Pulmonary artery endothelial cell (primary cell): ENCODE results near the gene HHAT. TPM values are rescaled to one million over a fixed set of nuclear protein-coding genes. Genes with fewer than 3 reads are reported as not detected.

ENCODE experiments used
- DNase-seq: peaks from one replicate; pipeline ENCODE4 v3.0.0-alpha.2; 2011; ENCODE audit warnings: low read depth, low spot score
- total RNA-seq: library from RNA; depleted of rRNA; stranded (reverse); fragments of >200 nt; gene quantifications from 2 replicates; pipeline ENCODE4 v1.2.3, GENCODE V29; 2014

Gene HHAT
- total RNA-seq, 1 donor from 2014 or later: 1.6 TPM

DNA sequence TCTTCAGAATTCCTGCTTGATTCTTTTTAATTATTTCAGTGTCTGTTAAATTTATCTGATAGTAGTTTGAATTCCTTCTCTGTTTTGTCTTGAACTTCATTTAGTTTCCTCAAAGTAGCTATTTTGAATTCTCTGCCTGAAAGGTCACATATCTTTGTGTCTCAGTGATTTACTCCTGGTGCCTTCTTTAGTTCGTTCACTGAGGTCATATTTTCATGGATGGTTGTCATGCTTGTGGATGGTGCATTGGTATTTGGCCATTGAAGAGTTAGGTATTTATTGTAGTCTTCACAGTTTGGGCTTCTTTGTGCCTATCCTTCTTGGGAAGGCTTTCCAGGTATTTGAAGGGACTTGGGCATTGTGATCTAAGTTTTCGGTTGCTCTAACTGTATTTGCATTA is 267.9 kb downstream of the HHAT start:
- no peak for DNase-seq

DNA sequence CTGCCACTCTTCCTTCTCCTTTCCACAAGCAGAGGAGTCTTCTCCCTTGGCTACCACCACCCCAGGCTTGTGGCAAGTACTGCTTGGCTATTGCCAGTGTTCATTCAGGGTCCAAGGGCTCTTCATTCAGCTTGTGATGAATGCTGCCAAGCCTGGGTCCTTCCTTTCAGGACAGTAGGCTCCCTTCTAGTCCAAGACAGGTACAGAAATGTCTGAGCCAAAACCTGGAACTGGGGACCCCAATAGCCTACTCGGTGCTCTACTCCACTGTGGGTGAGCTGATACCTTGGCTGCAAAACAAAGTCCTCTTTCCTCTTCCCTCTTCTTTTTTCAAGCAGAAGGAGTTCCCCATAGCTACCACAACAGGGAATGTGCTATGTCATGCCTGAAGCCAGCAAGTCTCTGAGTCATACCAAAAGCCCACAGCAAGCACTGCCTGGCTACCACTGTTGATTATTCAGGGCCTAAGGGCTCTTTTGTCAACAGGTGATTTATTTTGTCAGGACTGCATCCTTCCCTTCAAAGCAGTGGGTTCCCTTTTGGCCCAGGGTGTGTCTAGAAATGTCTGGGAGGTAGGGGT is 268.9 kb downstream of the HHAT start:
- no peak for DNase-seq

DNA sequence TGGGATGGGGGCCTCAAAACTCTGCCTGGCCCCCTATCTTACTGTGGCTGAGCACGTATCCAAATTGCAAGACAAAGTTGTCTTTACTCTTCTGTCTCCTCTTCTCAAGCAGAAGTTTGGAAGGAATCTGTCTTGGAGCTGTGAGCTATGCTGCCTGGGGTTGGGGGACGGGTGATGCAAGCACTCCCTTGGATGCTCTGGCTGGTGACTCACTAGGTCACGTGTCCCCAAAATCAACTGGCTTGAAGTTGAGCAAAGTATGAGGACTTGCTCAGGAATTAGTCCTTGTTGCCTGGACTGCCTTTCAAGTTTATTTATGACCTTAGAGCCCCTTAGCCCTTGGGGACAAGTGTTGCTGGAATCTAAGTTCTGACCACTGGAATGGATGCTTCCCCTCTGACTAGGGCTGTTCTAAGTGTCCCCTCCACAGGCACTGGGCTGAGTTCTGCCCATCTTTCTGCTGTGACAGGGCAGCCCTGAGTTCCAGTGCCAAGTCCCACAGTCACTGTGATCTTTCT is 269.5 kb downstream of the HHAT start:
- no peak for DNase-seq

DNA sequence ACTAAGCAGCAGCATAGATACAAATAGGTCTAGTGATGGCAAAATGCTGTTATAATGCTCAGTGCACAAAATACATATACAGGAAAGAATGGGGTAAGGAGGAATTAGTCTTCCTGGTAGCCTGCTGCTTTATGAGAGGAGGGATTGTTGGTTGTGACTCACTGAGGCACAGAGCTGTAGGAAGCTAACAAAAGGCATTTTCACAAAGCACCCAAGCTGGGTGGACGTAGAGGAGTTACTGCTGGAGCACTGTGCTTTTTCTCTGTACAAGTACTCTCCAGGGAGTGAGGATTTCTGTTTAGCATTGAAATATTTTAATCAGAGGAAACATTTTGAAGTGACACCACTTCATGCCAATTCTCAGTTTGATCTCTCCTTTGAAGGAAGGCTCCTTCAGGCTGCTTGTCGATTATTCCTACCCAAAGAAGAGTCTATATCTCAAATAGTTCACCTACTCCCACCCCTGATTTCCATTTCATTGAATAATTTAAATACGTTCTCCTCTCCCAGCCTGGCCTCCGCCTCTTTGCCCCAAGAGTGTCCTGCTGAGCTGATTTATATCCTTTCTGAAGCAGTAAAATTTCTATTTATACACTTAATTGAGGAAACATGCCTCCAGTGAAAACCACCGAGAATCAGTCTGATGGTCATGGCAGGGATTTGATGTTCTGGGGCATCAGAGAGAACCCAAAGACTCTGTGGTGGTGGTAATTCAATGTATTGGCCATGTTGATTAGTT is 271.9 kb downstream of the HHAT start:
- no peak for DNase-seq

DNA sequence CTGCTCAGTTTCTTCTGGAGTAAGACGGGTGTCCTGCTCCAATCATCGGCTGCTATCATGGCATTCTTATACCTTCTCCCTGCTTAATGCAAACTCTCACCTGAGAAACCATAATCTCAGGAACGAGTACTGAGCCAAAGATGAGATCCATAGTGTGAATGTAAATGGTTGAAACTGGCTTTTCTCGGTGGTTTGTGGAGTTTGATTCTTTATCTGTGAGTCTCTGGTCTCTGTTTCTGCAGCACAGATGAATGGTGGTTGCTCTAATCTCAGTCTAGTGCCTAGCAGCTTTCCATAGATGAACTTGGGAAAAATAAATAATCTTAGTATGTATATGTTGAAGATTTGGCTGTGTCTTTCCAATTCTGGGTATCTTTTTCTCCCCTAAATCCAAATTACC is 274.4 kb downstream of the HHAT start:
- no peak for DNase-seq

DNA sequence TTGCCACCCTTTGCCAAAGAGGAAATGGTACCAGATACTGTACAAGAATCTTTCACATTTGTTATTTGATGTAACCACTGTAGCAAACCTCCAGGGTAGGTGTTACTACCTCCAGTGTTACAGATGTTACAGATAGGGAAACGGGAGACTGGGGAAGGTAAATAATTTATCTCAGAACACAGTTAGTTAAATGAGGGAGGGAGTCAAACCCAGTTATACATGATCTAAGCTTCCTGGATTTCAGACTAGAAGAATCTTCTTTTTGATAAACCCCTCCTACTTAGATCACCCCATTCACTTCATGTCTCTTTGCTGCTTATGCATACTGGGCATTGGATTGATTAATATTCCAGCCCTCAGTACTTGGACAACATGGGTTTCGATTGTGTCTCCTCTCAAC is 276.4 kb downstream of the HHAT start:
- no peak for DNase-seq

DNA sequence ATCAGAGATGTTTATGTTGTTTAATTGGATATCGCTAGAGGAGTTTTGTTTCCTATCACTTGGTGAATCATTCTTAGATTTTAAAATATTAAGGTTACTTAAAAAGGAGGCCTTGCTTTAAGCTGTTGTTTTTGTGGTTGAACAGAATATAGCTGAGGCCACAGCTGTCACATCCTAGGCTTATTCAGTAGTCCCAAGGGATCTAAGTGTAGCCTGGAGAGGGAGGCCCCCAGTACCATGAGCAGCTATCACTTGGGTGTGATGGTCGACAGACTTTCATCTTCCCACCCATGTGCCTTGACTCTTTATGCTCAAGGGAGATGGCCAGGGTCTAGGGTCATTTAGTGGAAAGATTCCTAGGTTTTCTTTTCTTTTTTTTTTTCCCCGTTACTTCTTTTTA is 278.7 kb downstream of the HHAT start:
- DNase-seq: no peak

DNA sequence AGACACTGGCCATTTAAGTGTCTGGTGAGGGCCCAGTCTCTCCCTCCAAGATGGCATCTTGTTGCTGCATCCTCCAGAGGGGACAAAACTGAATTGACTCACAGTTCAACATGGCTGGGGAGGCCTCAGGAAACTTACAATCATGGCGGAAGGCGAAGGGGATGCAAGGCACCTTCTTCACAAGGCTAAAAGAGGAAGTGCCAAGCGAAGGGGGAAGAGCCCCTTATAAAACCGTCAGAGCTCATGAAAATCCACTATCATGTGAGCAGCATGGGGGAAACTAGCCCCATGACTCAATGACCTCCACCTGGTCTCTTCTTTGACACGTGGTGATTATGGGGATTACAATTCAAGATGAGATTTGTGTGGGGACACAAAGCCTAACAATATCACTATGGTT is 280.1 kb downstream of the HHAT start:
- no peak for DNase-seq

DNA sequence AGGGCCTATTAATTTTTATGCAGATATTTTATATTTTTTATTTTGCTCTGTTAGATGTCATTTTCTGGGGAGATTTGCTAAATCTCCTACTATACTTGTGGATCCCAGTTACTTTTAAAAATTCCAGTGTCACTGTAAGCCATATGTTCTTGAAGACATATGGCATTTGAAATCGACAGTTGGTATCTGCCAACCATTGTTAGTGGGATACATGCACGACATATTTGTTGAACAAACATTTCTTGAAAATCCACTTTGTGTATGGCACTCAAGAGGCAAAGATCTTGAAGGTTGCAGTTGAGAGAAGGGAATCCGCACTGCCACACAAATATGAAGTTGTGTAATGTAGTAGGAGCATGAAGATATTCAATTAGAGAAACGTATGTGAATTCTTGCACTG is 287.7 kb downstream of the HHAT start:
- no peak for DNase-seq

DNA sequence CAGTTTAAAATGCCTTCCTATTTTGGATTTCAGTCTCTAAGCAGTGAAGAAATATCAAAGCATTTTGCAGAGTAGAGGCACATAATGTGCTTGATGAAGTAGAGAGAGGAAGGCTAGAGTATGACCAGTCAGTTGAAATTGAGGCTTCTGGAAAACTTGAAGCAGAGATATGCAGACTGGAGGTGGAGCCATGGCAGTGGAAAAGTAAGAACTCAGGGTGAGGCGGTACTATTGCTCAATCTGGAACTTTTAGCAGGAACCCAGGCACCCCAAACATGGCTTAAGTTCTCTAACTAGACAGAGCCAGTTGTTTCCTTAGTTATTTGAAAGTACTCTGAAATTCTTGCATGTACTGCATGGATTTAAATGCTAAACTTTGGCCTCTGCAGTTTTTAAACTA is 288.6 kb downstream of the HHAT start:
- no peak for DNase-seq

DNA sequence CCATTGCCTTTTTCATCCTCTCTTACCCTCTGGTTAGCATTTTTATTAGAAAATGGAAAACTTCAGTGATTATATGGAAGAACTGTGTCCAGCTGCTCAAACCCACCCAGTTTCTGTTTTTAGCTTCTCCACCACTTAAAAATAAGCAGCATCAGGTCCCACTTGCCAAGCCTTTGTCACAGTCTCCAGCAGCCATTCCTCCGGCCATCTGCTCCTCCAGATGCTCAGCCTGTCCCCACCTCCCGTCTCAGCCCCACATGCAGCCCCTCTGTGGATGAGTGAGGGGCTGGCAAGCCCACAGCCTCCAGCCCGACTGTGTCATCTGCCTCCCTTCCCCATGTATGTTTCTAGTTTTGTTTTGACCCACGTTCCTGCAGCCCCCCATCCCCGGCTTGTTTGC is 289.7 kb downstream of the HHAT start:
- no peak for DNase-seq

DNA sequence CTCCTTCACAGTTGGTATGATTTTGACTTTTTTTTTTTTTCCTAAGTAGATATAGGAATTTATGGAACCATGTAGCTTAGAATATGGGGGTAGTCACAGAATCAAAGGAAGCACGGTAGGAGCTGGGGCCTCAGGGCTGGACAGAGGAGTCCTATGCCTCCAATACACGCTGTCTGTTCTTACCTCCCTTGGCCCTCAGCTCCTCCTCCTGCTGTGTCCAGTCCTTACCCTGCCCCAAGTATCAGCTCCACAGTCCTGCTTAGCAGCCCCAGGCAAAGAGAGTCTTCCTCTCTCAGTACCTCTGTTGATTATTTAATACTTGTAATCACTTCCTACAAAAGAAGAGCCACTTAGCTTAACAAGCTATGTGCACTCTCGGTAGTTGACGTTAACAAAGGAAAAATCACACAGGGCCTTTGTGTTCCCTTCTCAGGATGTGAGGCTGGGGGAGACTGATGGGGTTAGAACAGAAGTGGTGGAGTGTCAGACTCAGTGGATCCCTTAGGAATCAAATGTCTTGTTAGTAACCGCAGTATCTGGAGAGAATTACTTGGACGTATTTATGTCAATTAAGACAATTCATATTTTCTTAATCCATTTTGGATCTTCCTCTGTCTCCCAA is 292.3 kb downstream of the HHAT start:
- DNase-seq: no peak

DNA sequence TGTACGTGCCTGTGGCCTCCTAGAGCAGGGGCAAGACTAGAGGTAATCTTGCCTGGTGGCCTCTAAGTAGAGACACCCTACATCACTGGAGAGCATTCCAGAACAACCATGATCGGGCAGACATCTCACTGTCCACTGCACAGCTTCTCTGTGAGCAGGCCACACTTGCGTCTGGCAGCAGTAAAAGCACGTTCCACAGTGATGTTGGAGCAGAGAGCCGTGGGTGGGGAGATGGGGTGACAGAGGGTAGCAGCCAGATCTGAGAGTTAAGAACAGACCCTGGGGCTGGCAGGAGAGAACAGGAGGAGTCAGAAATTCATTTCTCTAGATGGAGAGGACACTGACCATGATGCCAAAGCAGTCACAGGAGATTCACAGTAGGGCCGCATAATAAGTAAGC is 293.0 kb downstream of the HHAT start:
- DNase-seq: no peak

DNA sequence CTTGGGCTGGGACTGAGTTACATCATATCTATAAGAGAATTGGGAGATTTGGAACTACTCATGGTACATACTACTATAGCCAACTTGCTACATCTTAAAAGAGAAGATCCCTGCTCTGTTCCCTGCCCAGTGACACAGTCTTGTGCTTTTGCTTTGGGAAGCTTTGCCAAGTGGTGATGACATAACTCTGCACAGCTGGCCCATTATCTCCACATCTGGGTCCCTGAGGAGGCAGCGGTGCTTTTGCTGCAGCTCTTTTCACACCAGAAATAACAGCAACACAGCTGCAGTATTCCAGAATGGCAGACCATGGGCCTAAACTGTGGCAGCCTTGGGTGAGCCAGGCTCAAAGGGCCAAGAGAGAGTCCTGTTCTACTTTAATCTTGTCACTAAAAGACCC is 296.0 kb downstream of the HHAT start:
- DNase-seq: no peak

DNA sequence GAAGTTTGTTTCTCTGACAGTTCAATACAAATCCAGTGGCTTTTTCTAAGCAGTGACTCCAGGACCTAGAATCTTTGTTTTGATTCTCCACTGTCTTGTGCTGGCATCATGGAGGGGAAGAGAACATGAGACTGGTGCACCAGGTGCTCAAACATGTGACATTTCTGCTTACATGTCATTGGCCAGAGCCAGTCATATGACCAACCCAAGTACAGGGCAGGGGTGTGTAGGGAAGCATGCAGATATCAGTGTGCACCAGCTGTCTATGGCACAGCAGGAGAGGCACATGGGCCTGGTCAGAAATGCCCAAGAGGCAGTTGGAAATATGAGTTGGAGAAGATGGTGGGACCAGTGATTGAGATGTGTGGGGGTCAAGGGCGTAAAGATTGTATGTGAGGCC is 297.0 kb downstream of the HHAT start:
- no peak for DNase-seq

DNA sequence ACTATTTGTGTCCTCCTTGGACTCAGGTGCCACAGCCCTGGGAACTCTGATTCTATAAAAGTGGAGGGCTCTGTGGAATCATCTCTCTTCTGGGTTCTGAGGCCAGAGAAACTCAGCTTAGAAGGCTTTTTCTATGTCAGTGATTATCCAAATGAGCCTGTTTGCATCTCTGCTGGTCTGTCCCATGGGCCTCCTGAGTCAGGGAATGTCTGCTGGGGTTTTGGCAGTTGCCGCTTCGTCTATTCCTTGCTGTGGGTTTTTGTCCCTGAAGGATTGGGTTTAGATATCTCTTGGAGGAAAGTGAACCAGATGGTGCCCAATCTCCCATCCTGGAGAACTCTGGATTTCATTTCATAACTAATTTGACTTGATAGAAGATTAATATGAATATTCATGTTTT is 297.6 kb downstream of the HHAT start:
- DNase-seq: no peak

DNA sequence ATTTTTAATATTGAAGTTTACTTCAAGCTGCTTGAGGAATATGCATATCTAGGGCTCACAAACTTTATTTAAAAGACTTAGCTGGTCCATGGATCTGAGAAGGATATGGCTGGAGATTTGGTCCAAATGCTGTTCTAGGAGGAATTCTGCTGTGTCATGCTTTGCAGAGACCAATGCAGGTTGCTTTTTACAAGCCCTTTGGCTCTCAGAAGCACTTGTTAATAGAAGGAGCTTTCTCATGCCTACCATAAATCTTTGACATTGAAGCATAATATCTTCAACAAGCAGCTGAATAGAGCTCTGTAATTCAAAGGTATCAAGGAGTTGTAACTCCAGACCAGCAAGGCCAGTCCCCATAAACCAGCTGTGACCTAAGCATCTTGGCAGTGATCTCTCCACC is 299.1 kb downstream of the HHAT start:
- DNase-seq: no peak

DNA sequence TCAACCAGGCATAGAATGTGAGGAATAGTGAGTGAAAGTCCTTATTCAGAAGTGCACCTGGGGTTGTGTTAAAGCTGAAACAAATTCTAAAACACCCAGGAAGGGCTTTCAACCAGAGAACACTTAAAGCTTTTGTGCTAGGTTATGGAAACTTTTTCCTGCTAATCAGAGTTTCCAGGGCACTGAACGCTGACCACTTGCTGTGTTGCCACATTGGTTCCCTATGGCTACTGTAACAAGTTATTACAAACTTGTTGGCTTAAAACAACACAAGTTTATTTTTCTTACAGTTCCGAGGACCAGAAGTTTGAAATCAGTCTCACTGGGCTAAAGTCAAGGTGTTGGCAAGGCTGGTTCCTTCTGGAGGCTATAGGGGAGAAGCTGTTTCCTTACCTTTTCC is 300.6 kb downstream of the HHAT start:
- no peak for DNase-seq

DNA sequence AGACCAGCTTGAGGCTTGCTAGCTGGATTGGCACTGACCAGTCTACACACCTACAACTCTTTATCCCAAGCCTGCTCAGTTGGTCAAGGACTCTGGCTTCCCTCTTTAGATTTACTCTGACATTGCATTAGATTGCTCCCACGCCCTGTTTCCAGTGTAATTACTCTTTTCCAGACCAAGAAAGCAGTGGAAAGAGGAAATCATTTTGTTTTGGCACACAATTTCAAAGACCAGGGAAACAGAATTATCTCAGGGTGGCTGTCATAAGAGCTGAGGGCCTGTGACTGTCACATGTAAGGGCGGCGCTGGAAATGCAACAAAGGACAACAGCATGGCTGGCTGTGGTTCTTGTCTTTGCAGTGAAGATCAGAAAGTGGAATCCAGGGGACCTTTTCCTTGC is 302.7 kb downstream of the HHAT start:
- no peak for DNase-seq

DNA sequence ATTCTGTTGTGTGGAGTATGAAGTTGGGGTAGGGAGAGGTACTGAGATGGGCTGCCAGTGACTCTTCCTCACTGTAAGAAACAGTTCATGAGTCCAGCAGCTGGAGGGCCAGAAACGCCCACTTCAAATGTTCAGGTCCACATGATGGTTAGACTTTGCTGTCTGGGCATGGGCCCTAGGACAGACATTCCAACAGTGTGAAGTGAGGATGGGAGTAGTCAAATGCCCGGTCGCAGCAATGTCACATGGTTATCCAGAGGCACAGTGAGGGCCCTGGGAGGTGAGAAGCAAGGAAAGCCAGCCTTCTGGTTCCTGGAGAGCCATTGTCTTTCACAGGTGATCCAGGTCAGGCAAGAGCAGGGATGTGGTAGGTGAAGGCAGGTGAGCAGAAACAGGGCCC is 304.4 kb downstream of the HHAT start:
- DNase-seq: no peak

DNA sequence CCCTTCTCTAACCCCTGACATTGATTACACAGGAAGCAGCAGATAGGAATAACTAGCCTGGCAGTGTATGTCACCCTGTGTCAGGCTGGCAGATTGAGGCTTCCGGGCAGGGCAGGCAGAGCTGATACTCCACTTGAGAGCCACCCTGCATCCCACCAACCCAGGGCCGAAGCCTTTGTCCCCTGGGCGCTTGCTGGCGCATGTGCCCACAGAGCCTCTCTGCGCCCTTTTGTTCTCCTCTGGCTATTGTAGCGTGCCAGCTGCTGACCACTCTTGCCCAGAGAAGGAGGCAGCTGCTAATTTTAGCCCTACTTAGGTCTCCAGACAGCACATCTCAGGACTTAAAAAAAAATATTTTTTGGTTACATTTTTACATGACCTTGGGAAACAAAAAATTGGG is 304.9 kb downstream of the HHAT start:
- no peak for DNase-seq

DNA sequence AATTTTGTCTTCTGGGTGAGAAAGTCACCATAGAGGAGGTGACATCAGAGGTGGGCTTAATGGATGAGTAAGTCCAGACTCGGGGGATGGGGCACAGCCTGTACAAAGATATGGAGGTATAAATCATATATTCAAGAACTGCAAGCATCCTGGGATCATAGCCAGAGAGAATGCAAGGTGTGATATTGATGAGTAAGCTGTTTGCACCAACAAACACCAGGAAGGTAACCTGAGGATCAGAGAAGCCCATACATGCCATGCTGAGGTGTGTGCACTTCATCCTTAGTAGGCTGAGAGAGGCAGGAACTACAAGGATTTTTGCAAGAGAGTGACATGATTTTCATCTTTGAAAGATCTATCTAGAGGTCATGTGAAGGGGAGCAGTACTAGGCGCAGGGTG is 306.4 kb downstream of the HHAT start:
- DNase-seq: no peak

DNA sequence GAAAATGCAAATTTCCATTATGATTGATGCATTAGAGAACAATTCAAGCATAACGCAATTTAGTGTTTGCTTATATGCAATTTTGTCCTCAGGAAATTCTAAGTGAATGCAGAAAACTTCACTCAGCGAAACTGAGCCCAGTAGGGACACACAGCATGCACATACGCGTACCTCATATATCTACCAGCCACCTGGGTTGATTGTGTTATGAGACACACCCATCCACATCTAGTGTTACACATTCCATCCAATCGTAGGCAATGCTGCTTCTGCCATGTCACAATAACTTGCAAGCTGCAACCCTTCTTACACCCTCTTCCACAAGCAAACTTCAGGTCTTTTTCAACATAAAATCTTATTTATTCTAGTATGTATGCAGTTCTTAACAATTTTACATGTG is 312.9 kb downstream of the HHAT start:
- no peak for DNase-seq
